ENCODE data around the gene RGS3.
"Not testable (repeated sequence)": the region's sequence is repeated elsewhere in the genome, so short reads cannot be mapped to it uniquely, and the experiment has no call there.

RGS3 gene

DNA sequence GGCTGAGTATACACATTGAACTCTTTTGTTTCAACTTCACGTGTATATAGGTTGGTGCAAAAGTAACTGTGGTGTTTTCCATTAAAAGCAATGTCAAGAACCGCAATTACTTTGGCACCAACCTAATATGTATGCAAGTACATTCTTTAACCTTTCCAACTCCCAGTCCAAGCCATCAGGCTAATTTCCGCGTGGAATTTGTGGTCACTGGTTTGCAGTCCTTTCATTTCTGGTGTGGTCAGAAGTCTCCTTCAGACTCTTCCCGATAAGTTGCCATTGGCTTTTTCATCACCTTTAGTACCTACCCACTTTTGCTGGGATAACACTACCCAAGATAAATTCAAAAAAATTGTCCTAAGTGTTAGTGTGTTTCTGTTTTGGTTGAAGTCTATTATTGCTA lies 84.0 kb downstream of the RGS3 start:
- Histone ChIP-seq H3K9ac (ENCODE audit: low read length) (no peak overlapping the region), H3K9me3 (ENCODE audit: low read length) (no peaks in the 10 kb centered on the region), H3K4me1 (ENCODE audit: insufficient read depth, low read length, severe bottlenecking) (peaks cover 3% of the 10 kb centered on the region), H2AFZ (ENCODE audit: low read length) (no peak overlapping the region), H3K79me2 (ENCODE audit: insufficient read depth, low read length) (no peaks in the 10 kb centered on the region), H3F3A (ENCODE audit: insufficient read depth, low read length) (no peaks in the 10 kb centered on the region), H3K27me3 (ENCODE audit: insufficient read depth, low read length) (no peaks in the 10 kb centered on the region), H3K27ac (ENCODE audit: low read depth, low read length, poor library complexity, severe bottlenecking) (no peak overlapping the region), H3K36me3 (ENCODE audit: insufficient read depth, low read length) (no peaks in the 10 kb centered on the region), H3K4me2 (ENCODE audit: low read length) (no peak overlapping the region), H3K9me2 (ENCODE audit: low read depth, low read length) (no peaks in the 10 kb centered on the region), H3K4me3 (ENCODE audit: low read depth, low read length, poor library complexity, severe bottlenecking) (no peak overlapping the region), H4K20me1 (ENCODE audit: insufficient read depth, low read length) (no peaks in the 10 kb centered on the region)
- TF ChIP-seq, protein P1, sequence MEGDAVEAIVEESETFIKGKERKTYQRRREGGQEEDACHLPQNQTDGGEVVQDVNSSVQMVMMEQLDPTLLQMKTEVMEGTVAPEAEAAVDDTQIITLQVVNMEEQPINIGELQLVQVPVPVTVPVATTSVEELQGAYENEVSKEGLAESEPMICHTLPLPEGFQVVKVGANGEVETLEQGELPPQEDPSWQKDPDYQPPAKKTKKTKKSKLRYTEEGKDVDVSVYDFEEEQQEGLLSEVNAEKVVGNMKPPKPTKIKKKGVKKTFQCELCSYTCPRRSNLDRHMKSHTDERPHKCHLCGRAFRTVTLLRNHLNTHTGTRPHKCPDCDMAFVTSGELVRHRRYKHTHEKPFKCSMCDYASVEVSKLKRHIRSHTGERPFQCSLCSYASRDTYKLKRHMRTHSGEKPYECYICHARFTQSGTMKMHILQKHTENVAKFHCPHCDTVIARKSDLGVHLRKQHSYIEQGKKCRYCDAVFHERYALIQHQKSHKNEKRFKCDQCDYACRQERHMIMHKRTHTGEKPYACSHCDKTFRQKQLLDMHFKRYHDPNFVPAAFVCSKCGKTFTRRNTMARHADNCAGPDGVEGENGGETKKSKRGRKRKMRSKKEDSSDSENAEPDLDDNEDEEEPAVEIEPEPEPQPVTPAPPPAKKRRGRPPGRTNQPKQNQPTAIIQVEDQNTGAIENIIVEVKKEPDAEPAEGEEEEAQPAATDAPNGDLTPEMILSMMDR (IDR thresholded peaks at IDR 0.05; ENCODE audit: low read length), result no peak
- no peak for TF ChIP-seq EZH2 (IDR thresholded peaks at IDR 0.05; ENCODE audit: borderline replicate concordance, low read length)

DNA sequence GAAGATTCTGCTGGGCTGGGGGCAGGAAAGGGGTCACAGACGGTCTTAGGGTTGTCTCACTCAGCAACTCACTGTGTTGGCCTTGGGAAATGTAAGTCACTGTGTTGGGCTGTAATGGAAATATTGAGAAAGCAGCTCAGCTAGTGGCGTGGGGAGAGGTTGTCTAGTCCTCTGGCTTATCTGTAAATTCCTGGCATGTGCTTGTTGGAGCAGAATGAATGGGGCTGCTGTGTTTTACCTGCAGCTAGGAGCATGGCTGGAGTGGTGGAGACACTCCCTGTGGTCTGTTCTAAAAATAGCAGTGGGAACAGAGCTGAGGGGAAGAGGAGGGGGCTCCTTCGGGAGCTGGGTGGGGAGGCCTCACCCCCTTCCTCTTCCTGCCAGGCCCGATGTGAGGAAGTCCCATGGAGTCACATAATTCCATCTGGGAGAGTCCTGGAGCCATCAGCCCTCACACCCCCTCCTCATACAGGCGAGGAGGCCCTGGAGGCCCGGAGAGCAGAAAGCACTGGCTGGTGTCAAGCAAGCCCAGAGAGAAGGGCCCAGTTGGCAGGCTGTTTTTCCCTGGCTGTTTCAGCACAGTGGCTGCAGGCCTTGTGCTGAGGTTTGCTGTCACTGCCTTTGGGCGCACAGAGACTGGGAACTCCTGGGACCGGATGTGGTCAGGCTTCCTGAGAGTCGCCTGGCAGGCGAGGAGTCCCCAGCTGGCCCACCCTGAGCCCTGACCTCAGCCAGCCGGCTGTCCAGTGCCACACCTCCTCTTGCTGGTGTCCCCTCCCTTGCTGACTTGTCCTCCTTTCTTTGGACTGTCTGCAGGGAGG lies 84.9 kb downstream of the RGS3 start:
- Histone ChIP-seq H3K27me3 (ENCODE audit: insufficient read depth, low read length) (no peaks in the 10 kb centered on the region), H3K4me3 (ENCODE audit: low read depth, low read length, poor library complexity, severe bottlenecking) (no peak overlapping the region), H3K36me3 (ENCODE audit: insufficient read depth, low read length) (no peaks in the 10 kb centered on the region), H3F3A (ENCODE audit: insufficient read depth, low read length) (no peaks in the 10 kb centered on the region), H3K79me2 (ENCODE audit: insufficient read depth, low read length) (no peaks in the 10 kb centered on the region), H3K9me3 (ENCODE audit: low read length) (no peaks in the 10 kb centered on the region), H3K4me2 (ENCODE audit: low read length) (no peak overlapping the region), H4K20me1 (ENCODE audit: insufficient read depth, low read length) (no peaks in the 10 kb centered on the region), H3K9me2 (ENCODE audit: low read depth, low read length) (no peaks in the 10 kb centered on the region), H3K4me1 (ENCODE audit: insufficient read depth, low read length, severe bottlenecking) (peaks cover 3% of the 10 kb centered on the region), H3K27ac (ENCODE audit: low read depth, low read length, poor library complexity, severe bottlenecking) (no peak overlapping the region), H3K9ac (ENCODE audit: low read length) (no peak overlapping the region), H2AFZ (ENCODE audit: low read length) (no peak overlapping the region)
- TF ChIP-seq, protein P1 (IDR thresholded peaks at IDR 0.05; ENCODE audit: low read length), result no peak
- no peak for TF ChIP-seq EZH2 (IDR thresholded peaks at IDR 0.05; ENCODE audit: borderline replicate concordance, low read length)

DNA sequence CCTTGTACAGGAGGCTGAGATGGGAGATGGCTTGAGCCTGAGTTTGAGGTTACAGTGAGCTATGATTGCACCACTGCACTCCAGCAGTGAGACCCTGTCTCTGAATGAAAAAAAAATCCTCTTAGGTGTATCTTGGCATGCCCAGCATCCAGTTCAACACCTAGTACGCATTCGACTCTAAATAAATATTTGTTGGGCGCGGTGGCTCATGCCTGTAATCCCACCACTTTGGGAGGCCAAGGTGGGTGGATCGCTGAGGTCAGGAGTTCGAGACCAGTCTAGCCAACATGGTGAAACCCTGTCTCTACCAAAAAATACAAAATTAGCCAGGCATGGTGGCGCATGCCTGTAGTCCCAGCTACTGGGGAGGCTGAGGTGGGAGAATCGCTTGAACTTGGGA lies 86.4 kb downstream of the RGS3 start:
- not testable (repeated sequence) for H3K4me3 ChIP-seq (ENCODE audit: low read depth, low read length, poor library complexity, severe bottlenecking); H3K9me3 ChIP-seq (ENCODE audit: low read length); H3K4me2 ChIP-seq (ENCODE audit: low read length); H3K27me3 ChIP-seq (ENCODE audit: insufficient read depth, low read length); H3K9me2 ChIP-seq (ENCODE audit: low read depth, low read length); H3K4me1 ChIP-seq (ENCODE audit: insufficient read depth, low read length, severe bottlenecking); H3K27ac ChIP-seq (ENCODE audit: low read depth, low read length, poor library complexity, severe bottlenecking); H2AFZ ChIP-seq (ENCODE audit: low read length); H3K79me2 ChIP-seq (ENCODE audit: insufficient read depth, low read length); H4K20me1 ChIP-seq (ENCODE audit: insufficient read depth, low read length); H3K36me3 ChIP-seq (ENCODE audit: insufficient read depth, low read length); H3K9ac ChIP-seq (ENCODE audit: low read length); H3F3A ChIP-seq (ENCODE audit: insufficient read depth, low read length)
